ENCODE measurements around the gene THPO. TPM values are rescaled to one million over a fixed set of nuclear protein-coding genes. Genes with fewer than 3 reads are reported as not detected.

The THPO gene
- total RNA-seq, 1 donor from 2014 or later, result 0.28 TPM

DNA sequence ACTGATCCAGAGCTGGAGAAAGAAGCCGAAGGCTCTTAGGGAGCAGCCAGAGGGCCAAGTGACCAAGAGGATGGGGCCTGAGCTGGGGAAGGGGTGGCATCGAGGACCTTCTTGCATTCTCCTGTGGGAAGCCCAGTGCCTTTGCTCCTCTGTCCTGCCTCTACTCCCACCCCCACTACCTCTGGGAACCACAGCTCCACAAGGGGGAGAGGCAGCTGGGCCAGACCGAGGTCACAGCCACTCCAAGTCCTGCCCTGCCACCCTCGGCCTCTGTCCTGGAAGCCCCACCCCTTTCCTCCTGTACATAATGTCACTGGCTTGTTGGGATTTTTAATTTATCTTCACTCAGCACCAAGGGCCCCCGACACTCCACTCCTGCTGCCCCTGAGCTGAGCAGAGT is 11.4 kb upstream of the THPO start:
- Mint-ChIP-seq H3K4me1 (ENCODE audit: unreplicated experiment) (no peaks in the 10 kb centered on the region), H3K27me3 (ENCODE audit: unreplicated experiment) (peaks cover 19% of the 10 kb centered on the region), H3K9me3 (ENCODE audit: unreplicated experiment) (no peaks in the 10 kb centered on the region), H3K4me3 (ENCODE audit: unreplicated experiment) (no peak overlapping the region), H3K27ac (ENCODE audit: unreplicated experiment) (no peak overlapping the region), H3K36me3 (ENCODE audit: low read depth, unreplicated experiment) (no peaks in the 10 kb centered on the region)
- DNase-seq (ENCODE audit: low spot score), result no peak
- TF ChIP-seq, protein P1, sequence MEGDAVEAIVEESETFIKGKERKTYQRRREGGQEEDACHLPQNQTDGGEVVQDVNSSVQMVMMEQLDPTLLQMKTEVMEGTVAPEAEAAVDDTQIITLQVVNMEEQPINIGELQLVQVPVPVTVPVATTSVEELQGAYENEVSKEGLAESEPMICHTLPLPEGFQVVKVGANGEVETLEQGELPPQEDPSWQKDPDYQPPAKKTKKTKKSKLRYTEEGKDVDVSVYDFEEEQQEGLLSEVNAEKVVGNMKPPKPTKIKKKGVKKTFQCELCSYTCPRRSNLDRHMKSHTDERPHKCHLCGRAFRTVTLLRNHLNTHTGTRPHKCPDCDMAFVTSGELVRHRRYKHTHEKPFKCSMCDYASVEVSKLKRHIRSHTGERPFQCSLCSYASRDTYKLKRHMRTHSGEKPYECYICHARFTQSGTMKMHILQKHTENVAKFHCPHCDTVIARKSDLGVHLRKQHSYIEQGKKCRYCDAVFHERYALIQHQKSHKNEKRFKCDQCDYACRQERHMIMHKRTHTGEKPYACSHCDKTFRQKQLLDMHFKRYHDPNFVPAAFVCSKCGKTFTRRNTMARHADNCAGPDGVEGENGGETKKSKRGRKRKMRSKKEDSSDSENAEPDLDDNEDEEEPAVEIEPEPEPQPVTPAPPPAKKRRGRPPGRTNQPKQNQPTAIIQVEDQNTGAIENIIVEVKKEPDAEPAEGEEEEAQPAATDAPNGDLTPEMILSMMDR (IDR thresholded peaks at IDR 0.05; ENCODE audit: unreplicated experiment), result no peak

GRCh38 chr3:184388936-184389230 is 10.9 kb upstream of the THPO start:
- no peaks in the 10 kb centered on the region for H3K4me1 Mint-ChIP-seq (ENCODE audit: unreplicated experiment)
- no peak overlapping the region for H3K4me3 Mint-ChIP-seq (ENCODE audit: unreplicated experiment)
- no peak overlapping the region for H3K27ac Mint-ChIP-seq (ENCODE audit: unreplicated experiment)
- no peak for DNase-seq (ENCODE audit: low spot score)
- TF ChIP-seq, protein P1 (IDR thresholded peaks at IDR 0.05; ENCODE audit: unreplicated experiment), result no peak
- no peaks in the 10 kb centered on the region for H3K36me3 Mint-ChIP-seq (ENCODE audit: low read depth, unreplicated experiment)
- no peaks in the 10 kb centered on the region for H3K9me3 Mint-ChIP-seq (ENCODE audit: unreplicated experiment)
- peaks cover 19% of the 10 kb centered on the region for H3K27me3 Mint-ChIP-seq (ENCODE audit: unreplicated experiment)

DNA sequence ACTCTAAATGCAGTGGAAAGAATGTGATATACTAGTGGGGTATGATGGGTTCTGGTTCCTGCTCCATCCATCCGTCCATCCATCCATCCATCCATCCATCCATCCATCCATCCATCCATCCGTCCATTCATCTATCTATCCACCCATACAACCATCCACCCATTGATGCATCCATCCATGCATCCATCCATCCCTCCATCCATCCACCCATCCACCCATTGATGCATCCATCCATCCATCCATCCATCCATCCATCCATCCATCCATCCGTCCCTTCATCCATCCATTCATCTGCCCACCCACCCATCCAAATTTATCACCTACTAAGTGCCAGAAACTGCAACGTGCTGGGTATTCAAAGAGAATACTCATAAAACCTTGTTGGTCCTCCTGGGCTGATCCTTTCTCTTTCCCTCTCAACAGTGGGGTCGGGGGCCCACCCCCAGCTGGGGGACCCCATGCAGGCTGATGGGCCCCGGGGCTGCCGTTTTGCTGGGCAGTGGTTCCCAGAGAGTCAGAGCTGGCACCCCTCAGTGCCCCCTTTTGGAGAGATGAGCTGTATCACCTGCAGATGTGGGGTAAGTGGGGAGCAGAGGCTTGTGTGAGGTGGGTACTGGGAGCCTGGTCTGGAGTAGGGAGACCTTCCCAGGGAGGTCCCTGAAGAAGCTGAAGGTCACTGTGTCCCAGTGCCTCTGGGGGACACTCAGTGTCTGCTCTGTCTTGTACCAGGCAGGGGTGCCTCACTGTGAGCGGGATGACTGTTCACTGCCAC is 10.3 kb upstream of the THPO start:
- Mint-ChIP-seq H3K27me3 (ENCODE audit: unreplicated experiment) (peaks cover 22% of the 10 kb centered on the region), H3K9me3 (ENCODE audit: unreplicated experiment) (no peaks in the 10 kb centered on the region), H3K4me3 (ENCODE audit: unreplicated experiment) (peak overlapping the region; percentile 59), H3K4me1 (ENCODE audit: unreplicated experiment) (no peaks in the 10 kb centered on the region), H3K27ac (ENCODE audit: unreplicated experiment) (no peak overlapping the region), H3K36me3 (ENCODE audit: low read depth, unreplicated experiment) (no peaks in the 10 kb centered on the region)
- TF ChIP-seq, protein P1 (IDR thresholded peaks at IDR 0.05; ENCODE audit: unreplicated experiment), result no peak
- no peak for DNase-seq (ENCODE audit: low spot score)

GRCh38 chr3:184387174-184387714 is 9.2 kb upstream of the THPO start:
- no peaks in the 10 kb centered on the region for H3K9me3 Mint-ChIP-seq (ENCODE audit: unreplicated experiment)
- no peak for DNase-seq (ENCODE audit: low spot score)
- H3K27ac Mint-ChIP-seq (ENCODE audit: unreplicated experiment), result no peak overlapping the region
- H3K4me3 Mint-ChIP-seq (ENCODE audit: unreplicated experiment), result no peak overlapping the region
- no peaks in the 10 kb centered on the region for H3K4me1 Mint-ChIP-seq (ENCODE audit: unreplicated experiment)
- peaks cover 30% of the 10 kb centered on the region for H3K27me3 Mint-ChIP-seq (ENCODE audit: unreplicated experiment)
- no peaks in the 10 kb centered on the region for H3K36me3 Mint-ChIP-seq (ENCODE audit: low read depth, unreplicated experiment)
- TF ChIP-seq, protein P1 (IDR thresholded peaks at IDR 0.05; ENCODE audit: unreplicated experiment), result no peak

- Mint-ChIP-seq H3K4me3 (ENCODE audit: unreplicated experiment) (no peak overlapping the region), H3K4me1 (ENCODE audit: unreplicated experiment) (no peaks in the 10 kb centered on the region), H3K9me3 (ENCODE audit: unreplicated experiment) (no peaks in the 10 kb centered on the region), H3K36me3 (ENCODE audit: low read depth, unreplicated experiment) (no peaks in the 10 kb centered on the region), H3K27me3 (ENCODE audit: unreplicated experiment) (peaks cover 31% of the 10 kb centered on the region), H3K27ac (ENCODE audit: unreplicated experiment) (no peak overlapping the region)
- DNase-seq (ENCODE audit: low spot score), result no peak
- TF ChIP-seq, protein P1 (IDR thresholded peaks at IDR 0.05; ENCODE audit: unreplicated experiment), result no peak
These were observed 8.2 kb upstream of the THPO start for GRCh38 chr3:184386047-184386806.
